Muscle of leg (tissue), 11 donors: ENCODE results near the gene ADCY3. TPM values are rescaled to one million over a fixed set of nuclear protein-coding genes. Genes with fewer than 3 reads are reported as not detected.

Experiments
- DNase-seq: peaks from one replicate; pipeline ENCODE4 v3.0.0; 2013
- H3K27ac ChIP-seq: one replicate; pipeline ENCODE4 v1.5.1; 2013; ENCODE audit warnings: mild to moderate bottlenecking, low read length, control low read depth
- H3K27me3 ChIP-seq: one replicate; pipeline ENCODE4 v1.6.1; 2013; ENCODE audit warnings: low read length; ENCODE audit not compliant: control insufficient read depth, insufficient read depth
- H3K36me3 ChIP-seq: one replicate; pipeline ENCODE4 v1.6.1; 2013; ENCODE audit warnings: low read length; ENCODE audit not compliant: control insufficient read depth, insufficient read depth
- H3K4me1 ChIP-seq: one replicate; pipeline ENCODE4 v1.6.1; 2013; ENCODE audit warnings: low read length; ENCODE audit not compliant: control insufficient read depth, insufficient read depth
- H3K4me3 ChIP-seq: one replicate; pipeline ENCODE4 v1.5.1; 2013; ENCODE audit warnings: low read length, control low read depth
- H3K9me3 ChIP-seq: replicated peaks from 2 replicates; pipeline ENCODE4 v1.6.1; 2013; ENCODE audit warnings: low read depth, low read length; ENCODE audit not compliant: control insufficient read depth
- WGBS: methylation state at CpG from one replicate; pipeline ENCODE4 v1.1.5; 2013; ENCODE audit warnings: missing lambda C conversion rate; ENCODE audit not compliant: insufficient coverage; 5-methylcytosine and 5-hydroxymethylcytosine counted together
- polyA plus RNA-seq, 8 donors: library from polyadenylated mRNA; unstranded; fragments of 120-200 nt; gene quantifications; one replicate each; pipeline versions ENCODE4 v1.2.1 to v1.2.3, GENCODE V29; 2013; ENCODE audit warnings: inconsistent platforms in 1 of 8, low replicate concordance in 1 of 8; ENCODE audit not compliant: insufficient read length in 8 of 8, insufficient read depth in 1 of 8
- total RNA-seq: library from RNA; stranded (reverse); fragments of 120-200 nt; gene quantifications from one replicate; pipeline ENCODE4 v1.2.4, GENCODE V29; 2013

ADCY3 gene
- total and polyA plus RNA-seq, 9 donors = 19.7 to 37.7 (median 29.7) TPM

DNA sequence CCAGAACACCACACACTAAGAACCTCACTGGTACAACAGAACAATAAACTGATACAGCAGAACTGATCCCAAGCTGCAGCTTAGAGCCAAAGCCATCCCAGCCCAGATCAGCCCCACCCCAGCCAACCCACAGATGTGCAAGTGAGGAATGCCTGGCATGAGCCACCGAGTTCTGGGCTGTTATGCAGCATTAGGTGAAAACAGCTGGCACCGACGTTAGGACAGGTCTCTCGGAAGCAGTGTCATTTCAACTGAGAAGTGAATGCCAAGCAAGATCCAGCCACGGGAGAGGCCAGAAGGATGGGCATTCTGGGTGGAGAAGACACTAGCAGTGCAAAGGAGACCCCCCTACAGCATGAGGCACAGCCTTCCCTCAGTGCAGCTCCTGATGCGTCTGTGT lies 38.9 kb downstream of the ADCY3 start:
- DNase-seq = no peak
- Histone ChIP-seq H3K27me3 (no peaks in the 10 kb centered on the region), H3K27ac (no peak overlapping the region), H3K4me1 (peaks cover 25% of the 10 kb centered on the region), H3K36me3 (peaks cover 2% of the 10 kb centered on the region), H3K9me3 (no peaks in the 10 kb centered on the region), H3K4me3 (no peak overlapping the region)
- 62% methylated on average over 4 of the region's 6 CpGs for WGBS

DNA sequence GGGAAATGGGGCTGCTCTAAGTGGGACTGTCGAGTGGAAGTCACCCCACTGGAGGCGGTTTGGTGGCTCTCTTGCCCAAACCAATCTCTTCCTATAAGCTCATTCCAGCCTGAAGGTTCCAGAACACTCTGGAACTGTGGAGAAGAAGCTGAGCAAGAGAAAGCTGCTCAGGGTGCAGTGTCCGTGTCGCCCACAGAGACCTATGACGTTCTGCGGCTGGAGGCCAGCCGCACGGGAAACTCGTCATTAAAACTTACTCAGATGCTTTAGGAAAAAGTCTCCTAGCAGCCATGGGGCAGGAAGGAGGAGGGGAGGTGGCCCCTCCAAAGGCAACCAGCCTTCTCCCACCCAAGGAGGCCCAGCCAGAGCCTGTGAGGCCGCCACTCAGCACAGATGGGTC lies 41.7 kb downstream of the ADCY3 start:
- Histone ChIP-seq H3K27ac (no peak overlapping the region), H3K27me3 (no peaks in the 10 kb centered on the region), H3K4me1 (peaks cover 14% of the 10 kb centered on the region), H3K4me3 (no peak overlapping the region), H3K36me3 (peaks cover 2% of the 10 kb centered on the region), H3K9me3 (no peaks in the 10 kb centered on the region)
- 90% methylated on average over 2 of the region's 10 CpGs for WGBS
- no peak for DNase-seq

DNA sequence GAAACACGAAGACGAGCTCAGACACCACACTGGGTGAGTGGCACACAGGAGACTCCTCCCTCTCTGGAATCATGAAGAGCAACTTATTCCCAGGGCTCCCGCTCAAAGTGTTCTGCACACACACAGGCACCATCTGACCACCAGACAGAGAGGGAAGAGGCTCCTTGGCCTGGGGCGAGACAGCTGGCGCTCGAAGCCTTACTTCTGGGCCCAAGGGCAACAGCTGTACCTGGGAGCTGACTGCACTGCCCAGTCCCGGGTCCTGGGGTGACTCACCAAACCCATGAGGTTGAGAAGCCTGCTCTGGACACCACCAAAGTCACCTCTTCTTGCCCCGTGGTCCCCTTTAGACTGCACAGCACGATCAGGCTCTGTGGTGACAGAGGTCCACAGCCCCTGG lies 42.4 kb downstream of the ADCY3 start:
- H3K4me3 ChIP-seq = no peak overlapping the region
- H3K9me3 ChIP-seq = no peaks in the 10 kb centered on the region
- no peaks in the 10 kb centered on the region for H3K27me3 ChIP-seq
- peaks cover 14% of the 10 kb centered on the region for H3K4me1 ChIP-seq
- H3K36me3 ChIP-seq = peaks cover 2% of the 10 kb centered on the region
- no peak overlapping the region for H3K27ac ChIP-seq
- DNase-seq = no peak
- WGBS = 100% methylated on average over 2 of the region's 9 CpGs

DNA sequence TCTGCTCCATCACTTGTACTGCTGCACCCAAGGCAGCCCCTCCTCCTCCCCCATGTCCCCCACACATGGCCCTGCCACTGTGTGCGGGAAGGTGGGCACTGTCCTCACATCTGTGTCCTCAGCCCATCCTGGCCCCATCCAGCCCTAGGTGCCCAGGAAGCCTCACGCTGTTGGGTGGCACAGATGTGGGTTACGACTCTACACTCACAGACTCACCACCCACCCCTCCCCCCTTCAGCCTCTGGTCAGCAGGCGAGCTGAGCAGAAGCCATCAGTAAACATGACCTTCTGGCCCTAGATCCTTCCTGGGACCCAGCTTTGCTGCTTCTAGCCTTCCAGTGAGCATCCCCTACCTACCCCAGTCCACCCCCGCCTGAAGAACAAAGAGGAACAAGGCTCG lies 43.0 kb downstream of the ADCY3 start:
- Histone ChIP-seq H3K4me1 (peaks cover 18% of the 10 kb centered on the region), H3K27ac (no peak overlapping the region), H3K9me3 (no peaks in the 10 kb centered on the region), H3K36me3 (peaks cover 2% of the 10 kb centered on the region), H3K4me3 (no peak overlapping the region), H3K27me3 (no peaks in the 10 kb centered on the region)
- no peak for DNase-seq
- WGBS = 94% methylated on average over 3 of the region's 6 CpGs

DNA sequence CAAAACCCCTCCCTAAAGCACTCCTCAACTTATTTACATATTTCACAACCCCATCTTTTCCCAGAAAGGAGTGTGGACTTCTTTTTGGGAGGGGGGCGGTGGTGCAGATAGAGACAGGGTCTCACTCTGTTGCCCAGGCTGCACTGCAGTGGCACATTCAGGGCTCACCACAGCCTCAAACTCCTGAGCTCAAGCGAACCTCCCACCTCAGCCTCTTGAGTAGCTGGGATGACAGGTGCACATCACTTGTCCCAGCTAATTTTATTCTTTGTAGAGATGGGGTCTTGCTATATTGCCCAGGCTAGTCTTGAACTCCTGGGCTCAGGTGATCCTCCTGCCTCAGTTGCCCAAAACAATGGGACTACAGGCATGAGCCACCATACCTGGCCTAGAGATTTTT lies 44.1 kb downstream of the ADCY3 start:
- H3K27ac ChIP-seq = no peak overlapping the region
- peaks cover 3% of the 10 kb centered on the region for H3K36me3 ChIP-seq
- no peak for DNase-seq
- no CpG with 5 or more reads among the region's 2 CpGs for WGBS
- H3K4me3 ChIP-seq = no peak overlapping the region
- H3K9me3 ChIP-seq = no peaks in the 10 kb centered on the region
- H3K27me3 ChIP-seq = no peaks in the 10 kb centered on the region
- H3K4me1 ChIP-seq = peaks cover 22% of the 10 kb centered on the region

DNA sequence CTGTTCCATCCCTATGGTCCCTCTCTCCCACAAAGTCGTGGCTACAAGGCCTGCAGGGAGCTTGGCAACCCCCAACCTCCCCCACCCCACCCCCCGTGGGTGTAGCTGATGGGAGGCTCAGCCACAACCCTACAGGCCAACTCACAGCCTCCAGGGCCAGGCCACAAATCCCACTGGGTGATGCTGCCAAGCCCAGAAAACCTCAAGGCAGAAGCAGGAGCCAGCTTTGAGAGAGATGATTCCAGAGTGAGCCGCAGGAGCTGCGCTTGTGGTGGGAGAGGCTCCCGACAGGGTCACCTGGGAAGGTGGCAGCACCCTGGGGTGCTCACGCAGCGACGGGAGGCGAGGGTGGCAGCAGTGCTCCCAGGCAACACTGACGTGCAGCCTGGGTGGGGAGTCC lies 44.8 kb downstream of the ADCY3 start:
- H3K36me3 ChIP-seq = peaks cover 5% of the 10 kb centered on the region
- 94% methylated on average over 7 of the region's 10 CpGs for WGBS
- no peak overlapping the region for H3K27ac ChIP-seq
- peaks cover 22% of the 10 kb centered on the region for H3K4me1 ChIP-seq
- H3K4me3 ChIP-seq = no peak overlapping the region
- H3K9me3 ChIP-seq = no peaks in the 10 kb centered on the region
- no peaks in the 10 kb centered on the region for H3K27me3 ChIP-seq
- no peak for DNase-seq

DNA sequence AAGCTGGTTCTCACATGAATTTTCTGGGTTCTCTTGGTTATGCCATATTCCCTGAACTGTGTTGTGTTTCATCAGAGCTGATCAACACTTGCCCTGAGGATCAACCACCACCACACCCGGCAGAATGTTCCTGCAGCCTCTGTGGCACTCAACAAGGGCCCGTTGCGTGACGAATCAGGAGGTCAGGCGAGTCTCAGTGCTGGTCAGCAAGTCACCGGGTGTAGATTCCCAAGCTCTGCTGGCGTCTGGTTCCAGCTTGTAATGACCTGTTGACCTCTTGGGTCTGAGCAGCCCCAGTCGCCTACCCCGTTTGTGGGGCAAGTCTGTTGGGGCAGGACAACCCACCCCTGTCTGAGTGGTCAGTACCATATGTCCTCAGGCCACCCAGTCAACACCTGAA lies 46.0 kb downstream of the ADCY3 start:
- 74% methylated on average over 9 of the region's 9 CpGs for WGBS
- no peak for DNase-seq
- Histone ChIP-seq H3K27me3 (no peaks in the 10 kb centered on the region), H3K4me1 (peaks cover 22% of the 10 kb centered on the region), H3K27ac (no peak overlapping the region), H3K4me3 (no peak overlapping the region), H3K36me3 (peaks cover 6% of the 10 kb centered on the region), H3K9me3 (no peaks in the 10 kb centered on the region)

DNA sequence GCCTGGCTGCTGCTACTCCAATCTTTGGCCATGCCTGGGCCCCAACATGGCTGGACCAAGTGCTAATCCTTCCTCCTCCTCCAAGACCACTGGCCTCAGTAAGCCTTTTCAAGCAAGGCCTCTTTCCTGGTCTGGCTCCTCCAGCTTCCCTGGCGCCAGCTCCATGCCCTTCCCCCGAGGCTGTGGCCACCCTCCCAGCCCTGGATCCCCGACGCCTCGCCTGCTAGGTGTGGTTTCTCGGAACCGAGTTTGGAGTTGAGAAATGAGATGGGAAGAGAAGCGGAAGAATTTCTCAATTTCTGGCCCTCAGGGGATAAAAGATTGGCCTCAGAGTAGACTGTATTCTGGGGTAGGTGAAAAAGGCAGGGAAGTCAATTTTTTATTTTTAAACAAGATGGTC lies 46.4 kb downstream of the ADCY3 start:
- H3K27me3 ChIP-seq = no peaks in the 10 kb centered on the region
- no peak overlapping the region for H3K27ac ChIP-seq
- H3K4me3 ChIP-seq = no peak overlapping the region
- no CpG with 5 or more reads among the region's 8 CpGs for WGBS
- peaks cover 6% of the 10 kb centered on the region for H3K36me3 ChIP-seq
- H3K4me1 ChIP-seq = peaks cover 19% of the 10 kb centered on the region
- H3K9me3 ChIP-seq = no peaks in the 10 kb centered on the region
- no peak for DNase-seq

DNA sequence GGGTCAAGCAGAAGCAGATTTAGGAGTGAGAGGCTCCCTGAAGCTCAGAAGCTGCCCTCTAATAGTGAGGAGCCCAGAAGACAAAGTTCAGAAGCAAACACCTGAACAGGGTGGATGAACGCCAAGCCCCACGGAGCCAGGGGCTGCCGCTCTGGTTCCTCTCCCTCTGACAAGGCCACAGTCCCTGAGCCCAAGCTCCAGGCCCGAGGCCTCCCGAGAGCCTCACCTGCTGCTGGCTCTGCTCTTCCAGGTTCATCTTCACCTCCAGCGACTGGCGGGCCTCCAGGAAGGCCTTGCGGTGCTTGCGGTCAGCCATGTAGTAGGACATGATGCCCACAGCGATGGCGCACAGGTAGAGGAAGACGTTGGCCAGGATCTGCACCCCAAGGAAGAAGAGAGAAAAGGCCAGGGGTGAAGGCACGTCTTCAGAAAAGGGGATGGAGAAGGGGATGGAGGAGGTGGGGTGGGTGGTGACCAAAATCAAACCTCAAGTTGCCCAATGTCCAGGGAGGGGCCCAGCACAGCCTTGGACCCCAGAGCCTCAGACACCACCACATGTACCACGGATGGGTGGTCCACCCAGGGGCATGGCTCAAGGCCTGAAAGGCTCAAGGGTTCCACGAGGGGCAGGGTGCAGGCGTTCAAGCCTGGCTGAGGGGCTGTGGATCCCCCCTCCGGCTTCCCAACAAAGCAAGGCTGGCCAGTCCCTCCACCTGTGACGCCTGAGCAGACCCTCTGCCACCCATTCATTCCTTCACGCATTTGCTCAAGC lies 47.5 kb downstream of the ADCY3 start:
- Histone ChIP-seq H3K4me1 (peaks cover 14% of the 10 kb centered on the region), H3K4me3 (no peak overlapping the region), H3K27me3 (no peaks in the 10 kb centered on the region), H3K9me3 (no peaks in the 10 kb centered on the region), H3K27ac (no peak overlapping the region), H3K36me3 (peaks cover 6% of the 10 kb centered on the region)
- DNase-seq = no peak
- WGBS = 97% methylated on average over 13 of the region's 19 CpGs

DNA sequence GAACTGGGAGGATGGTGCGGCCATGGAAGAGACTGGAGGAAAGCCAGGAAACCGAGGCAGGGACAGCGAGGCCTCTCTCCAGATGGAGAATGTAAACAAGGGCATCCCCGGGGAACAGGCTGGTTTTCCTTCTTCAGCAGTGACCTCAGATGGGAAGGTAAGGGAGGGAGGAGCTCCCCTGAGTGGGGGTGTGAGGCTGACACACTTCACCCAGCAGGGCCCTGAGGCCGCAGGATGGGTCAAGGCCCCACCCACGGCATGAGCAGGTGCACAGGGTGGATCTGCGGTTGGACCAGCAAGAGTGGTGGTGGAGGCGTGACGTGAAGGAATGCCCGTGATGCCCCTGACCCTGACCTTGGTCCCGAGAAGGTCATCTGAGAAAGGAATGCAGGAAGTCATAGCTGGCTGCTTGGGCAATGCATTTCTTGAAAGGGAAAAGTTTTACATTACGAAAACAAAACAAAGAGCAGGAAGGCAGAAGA lies 48.1 kb downstream of the ADCY3 start:
- Histone ChIP-seq H3K27me3 (no peaks in the 10 kb centered on the region), H3K9me3 (no peaks in the 10 kb centered on the region), H3K36me3 (peaks cover 6% of the 10 kb centered on the region), H3K4me1 (peaks cover 13% of the 10 kb centered on the region), H3K4me3 (no peak overlapping the region), H3K27ac (no peak overlapping the region)
- 74% methylated on average over 12 of the region's 12 CpGs for WGBS
- no peak for DNase-seq
